ENCODE data around the gene SASH3.

SASH3 gene

DNA sequence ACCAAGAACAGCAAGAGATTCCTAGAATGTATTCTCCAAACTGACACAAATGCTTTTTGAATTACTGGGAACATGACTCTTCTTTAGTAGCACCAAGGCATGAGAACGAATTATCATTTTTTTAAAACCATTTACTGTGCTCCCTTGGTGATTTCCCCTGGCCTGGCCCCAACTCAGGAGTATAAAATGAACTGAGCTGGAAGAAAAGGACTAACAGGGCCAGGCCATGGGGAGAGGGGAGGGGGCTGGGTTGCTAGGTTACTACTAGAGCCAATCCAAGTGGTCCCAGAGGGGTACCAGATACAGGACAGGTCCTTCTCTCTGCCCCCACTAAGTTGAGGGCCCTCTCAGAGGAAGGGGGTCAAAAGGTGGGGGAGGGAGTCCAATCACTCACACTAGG is 23.1 kb downstream of the SASH3 start:
- H3K4me3 ChIP-seq (ENCODE audit: low read depth, low read length): no peak overlapping the region
- DNase-seq (ENCODE audit: low read depth): no peak
- TF ChIP-seq POLR2A (IDR thresholded peaks at IDR 0.05; ENCODE audit: extremely low read depth, insufficient read length) (no peak), MAX (IDR thresholded peaks at IDR 0.05; ENCODE audit: low read depth, low read length) (no peak), MYC (IDR thresholded peaks at IDR 0.05; ENCODE audit: low read depth, low read length) (no peak)
- TF ChIP-seq, protein P1, sequence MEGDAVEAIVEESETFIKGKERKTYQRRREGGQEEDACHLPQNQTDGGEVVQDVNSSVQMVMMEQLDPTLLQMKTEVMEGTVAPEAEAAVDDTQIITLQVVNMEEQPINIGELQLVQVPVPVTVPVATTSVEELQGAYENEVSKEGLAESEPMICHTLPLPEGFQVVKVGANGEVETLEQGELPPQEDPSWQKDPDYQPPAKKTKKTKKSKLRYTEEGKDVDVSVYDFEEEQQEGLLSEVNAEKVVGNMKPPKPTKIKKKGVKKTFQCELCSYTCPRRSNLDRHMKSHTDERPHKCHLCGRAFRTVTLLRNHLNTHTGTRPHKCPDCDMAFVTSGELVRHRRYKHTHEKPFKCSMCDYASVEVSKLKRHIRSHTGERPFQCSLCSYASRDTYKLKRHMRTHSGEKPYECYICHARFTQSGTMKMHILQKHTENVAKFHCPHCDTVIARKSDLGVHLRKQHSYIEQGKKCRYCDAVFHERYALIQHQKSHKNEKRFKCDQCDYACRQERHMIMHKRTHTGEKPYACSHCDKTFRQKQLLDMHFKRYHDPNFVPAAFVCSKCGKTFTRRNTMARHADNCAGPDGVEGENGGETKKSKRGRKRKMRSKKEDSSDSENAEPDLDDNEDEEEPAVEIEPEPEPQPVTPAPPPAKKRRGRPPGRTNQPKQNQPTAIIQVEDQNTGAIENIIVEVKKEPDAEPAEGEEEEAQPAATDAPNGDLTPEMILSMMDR (IDR thresholded peaks at IDR 0.05; ENCODE audit: low read depth, low read length): no peak

DNA sequence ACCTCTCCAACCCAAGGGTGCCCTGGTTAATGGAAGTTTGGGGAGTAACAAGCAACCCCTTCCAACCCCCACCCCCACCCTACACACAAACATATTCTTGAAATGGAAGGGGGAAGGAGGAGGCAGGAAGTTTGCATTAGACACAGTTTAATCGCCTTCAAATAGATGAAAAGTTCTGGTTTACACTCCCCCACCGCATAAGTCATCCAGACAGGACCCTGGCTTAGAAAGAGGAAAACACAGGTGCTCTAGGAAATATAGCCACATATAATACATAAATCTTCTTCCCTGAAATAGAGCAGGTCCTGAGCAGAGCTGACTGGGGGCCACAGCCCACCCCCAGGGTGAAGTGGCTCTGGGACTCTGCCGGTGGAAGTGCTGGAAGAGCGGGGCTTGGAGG is 25.1 kb downstream of the SASH3 start:
- no peak for DNase-seq (ENCODE audit: low read depth)
- no peak overlapping the region for H3K4me3 ChIP-seq (ENCODE audit: low read depth, low read length)
- TF ChIP-seq MAX (IDR thresholded peaks at IDR 0.05; ENCODE audit: low read depth, low read length): no peak
- TF ChIP-seq MYC (IDR thresholded peaks at IDR 0.05; ENCODE audit: low read depth, low read length): no peak
- TF ChIP-seq POLR2A (IDR thresholded peaks at IDR 0.05; ENCODE audit: extremely low read depth, insufficient read length): no peak
- TF ChIP-seq, protein P1 (IDR thresholded peaks at IDR 0.05; ENCODE audit: low read depth, low read length): no peak

DNA sequence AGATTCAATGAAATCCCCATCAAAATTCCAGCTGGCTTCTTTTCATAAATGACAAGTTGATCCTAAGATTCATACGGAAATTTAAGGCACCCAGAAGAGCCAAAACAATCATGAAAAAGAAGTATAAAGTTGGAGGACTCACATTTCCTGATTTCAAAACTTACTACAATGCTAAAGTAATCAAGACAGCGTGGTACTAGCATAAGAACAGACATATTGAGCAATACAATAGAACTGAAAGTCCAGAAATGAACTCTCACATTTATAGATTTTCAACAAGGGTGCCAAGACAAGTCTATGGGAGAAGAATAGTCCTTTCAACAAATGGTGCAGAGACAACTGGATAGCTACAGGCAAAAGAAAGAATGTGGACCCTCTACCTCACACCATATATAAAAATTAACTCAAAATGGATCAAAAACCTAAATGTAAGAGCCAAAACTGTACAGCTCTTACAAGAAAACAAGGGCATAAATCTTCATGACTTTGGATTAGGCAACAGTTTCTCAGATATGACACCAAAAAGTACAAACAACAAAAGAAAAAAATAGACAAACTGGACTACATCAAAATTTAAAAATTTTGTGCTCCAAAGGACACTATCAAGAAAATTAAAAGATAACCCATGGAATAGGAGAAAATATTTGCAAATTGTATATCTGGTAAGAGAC is 28.5 kb downstream of the SASH3 start:
- DNase-seq (ENCODE audit: low read depth): no peak
- TF ChIP-seq, protein P1 (IDR thresholded peaks at IDR 0.05; ENCODE audit: low read depth, low read length): no peak
- no peak for TF ChIP-seq MYC (IDR thresholded peaks at IDR 0.05; ENCODE audit: low read depth, low read length)
- no peak for TF ChIP-seq MAX (IDR thresholded peaks at IDR 0.05; ENCODE audit: low read depth, low read length)
- TF ChIP-seq POLR2A (IDR thresholded peaks at IDR 0.05; ENCODE audit: extremely low read depth, insufficient read length): no peak
- H3K4me3 ChIP-seq (ENCODE audit: low read depth, low read length): no peak overlapping the region

- TF ChIP-seq MAX (IDR thresholded peaks at IDR 0.05; ENCODE audit: low read depth, low read length): no peak
- no peak for TF ChIP-seq POLR2A (IDR thresholded peaks at IDR 0.05; ENCODE audit: extremely low read depth, insufficient read length)
- DNase-seq (ENCODE audit: low read depth): no peak
- no peak overlapping the region for H3K4me3 ChIP-seq (ENCODE audit: low read depth, low read length)
Observed at GRCh38 chrX:129808829-129809796, 29.4 kb downstream of the SASH3 start.

GRCh38 chrX:129813662-129814368 is 34.1 kb downstream of the SASH3 start:
- no peak overlapping the region for H3K4me3 ChIP-seq (ENCODE audit: low read depth, low read length)
- no peak for DNase-seq (ENCODE audit: low read depth)
- TF ChIP-seq MAX (IDR thresholded peaks at IDR 0.05; ENCODE audit: low read depth, low read length): no peak
- TF ChIP-seq MYC (IDR thresholded peaks at IDR 0.05; ENCODE audit: low read depth, low read length): no peak
- TF ChIP-seq, protein P1 (IDR thresholded peaks at IDR 0.05; ENCODE audit: low read depth, low read length): no peak
- TF ChIP-seq POLR2A (IDR thresholded peaks at IDR 0.05; ENCODE audit: extremely low read depth, insufficient read length): no peak
